Inflammatory macrophage treated with lipopolysaccharide for 1 hour (primary cell): ENCODE measurements around the gene COL12A1.

Experiments used
- DNase-seq, 2 donors: peaks; one replicate each; pipeline ENCODE4 v3.0.0-alpha.2; 2020 to 2022

Gene COL12A1

GRCh38 chr6:75176076-75176582 lies 29.7 kb downstream of the COL12A1 start:
- no peak for DNase-seq

- DNase-seq = no peak
These were observed 33.9 kb downstream of the COL12A1 start for GRCh38 chr6:75171986-75172385.

GRCh38 chr6:75171567-75171966 lies 34.3 kb downstream of the COL12A1 start:
- DNase-seq = no peak

- DNase-seq = no peak
These were observed 34.9 kb downstream of the COL12A1 start for GRCh38 chr6:75170691-75171560.

- no peak for DNase-seq
These were observed 35.9 kb downstream of the COL12A1 start for GRCh38 chr6:75169689-75170586.

GRCh38 chr6:75167851-75168250 lies 38.0 kb downstream of the COL12A1 start:
- no peak for DNase-seq

GRCh38 chr6:75167325-75167724 lies 38.5 kb downstream of the COL12A1 start:
- DNase-seq = no peak

- DNase-seq = no peak
These were observed 39.1 kb downstream of the COL12A1 start for GRCh38 chr6:75166773-75167172.

- no peak for DNase-seq
These were observed 39.6 kb downstream of the COL12A1 start for GRCh38 chr6:75166236-75166635.

GRCh38 chr6:75158176-75158575 lies 47.7 kb downstream of the COL12A1 start:
- no peak for DNase-seq

GRCh38 chr6:75157336-75157735 lies 48.5 kb downstream of the COL12A1 start:
- DNase-seq = no peak

- DNase-seq = no peak
These were observed 49.5 kb downstream of the COL12A1 start for GRCh38 chr6:75156186-75156878.

- no peak for DNase-seq
These were observed 50.2 kb downstream of the COL12A1 start for GRCh38 chr6:75155631-75156030.

GRCh38 chr6:75154973-75155372 lies 50.9 kb downstream of the COL12A1 start:
- no peak for DNase-seq

- no peak for DNase-seq
These were observed 55.0 kb downstream of the COL12A1 start for GRCh38 chr6:75150685-75151412.

GRCh38 chr6:75149696-75150095 lies 56.2 kb downstream of the COL12A1 start:
- no peak for DNase-seq

- DNase-seq = no peak
These were observed 56.6 kb downstream of the COL12A1 start for GRCh38 chr6:75149240-75149639.

- no peak for DNase-seq
These were observed 58.3 kb downstream of the COL12A1 start for GRCh38 chr6:75147512-75147911.

GRCh38 chr6:75145976-75146375 lies 59.9 kb downstream of the COL12A1 start:
- DNase-seq = no peak

GRCh38 chr6:75145211-75145610 lies 60.6 kb downstream of the COL12A1 start:
- no peak for DNase-seq

- no peak for DNase-seq
These were observed 61.5 kb downstream of the COL12A1 start for GRCh38 chr6:75144386-75144785.

- no peak for DNase-seq
These were observed 62.7 kb downstream of the COL12A1 start for GRCh38 chr6:75143191-75143590.
